ENCODE measurements around the gene IFNA5. TPM values are rescaled to one million over a fixed set of nuclear protein-coding genes. Genes with fewer than 3 reads are reported as not detected.

The IFNA5 gene
- not detected in 2 replicates for polyA plus RNA-seq (2011; rRNA removed)
- polyA minus RNA-seq (2011; rRNA and poly(A)+ RNA removed): 0.24 TPM in 1 of 2 replicates, not detected in the other

- ChIA-PET CTCF (no interaction called here), POLR2A (no interaction called here)
- no peak for DNase-seq (ENCODE audit: low read depth)
- Histone ChIP-seq H3K36me3 (ENCODE audit: control insufficient read depth, insufficient read depth, low read length) (no peaks in the 10 kb centered on the region), H3K4me3 (ENCODE audit: low read depth, low read length) (no peak within 1 kb of the TSS), H3K27me3 (ENCODE audit: control insufficient read depth, insufficient read depth, low read length) (peaks cover 1% of the 10 kb centered on the region; the same call in 1 of the 2 replicates)
- no peak for TF ChIP-seq CTCF (IDR thresholded peaks at IDR 0.05; ENCODE audit: insufficient read depth, low read depth, low read length)
Observed at GRCh38 chr9:21305213-21305612, at the start of gene IFNA5. Gene IFNA5, minus strand, starts transcription at chr9:21305313. Its CDS starts 57 bp downstream, at chr9:21305256.

- CTCF ChIA-PET: no interaction called here
- no peak for TF ChIP-seq CTCF (IDR thresholded peaks at IDR 0.05; ENCODE audit: insufficient read depth, low read depth, low read length)
- POLR2A ChIA-PET: no interaction called here
- DNase-seq (ENCODE audit: low read depth): no peak
- H3K36me3 ChIP-seq (ENCODE audit: control insufficient read depth, insufficient read depth, low read length): no peaks in the 10 kb centered on the region
- H3K27me3 ChIP-seq (ENCODE audit: control insufficient read depth, insufficient read depth, low read length): peaks cover 7% of the 10 kb centered on the region
- H3K4me3 ChIP-seq (ENCODE audit: low read depth, low read length): no peak within 1 kb of the TSS
Observed at GRCh38 chr9:21350787-21351186, 45.7 kb upstream of the IFNA5 start, which contains the start of gene IFNA6. Gene IFNA6, minus strand, starts transcription at chr9:21350887. Its CDS starts 0 bp downstream, at chr9:21350887.

GRCh38 chr9:21348430-21348970 is 43.4 kb upstream of the IFNA5 start:
- no peak for DNase-seq (ENCODE audit: low read depth)
- H3K4me3 ChIP-seq (ENCODE audit: low read depth, low read length): no peak overlapping the region
- POLR2A ChIA-PET: no interaction called here
- no peaks in the 10 kb centered on the region for H3K36me3 ChIP-seq (ENCODE audit: control insufficient read depth, insufficient read depth, low read length)
- TF ChIP-seq CTCF (IDR thresholded peaks at IDR 0.05; ENCODE audit: insufficient read depth, low read depth, low read length): no peak
- CTCF ChIA-PET: no interaction called here
- H3K27me3 ChIP-seq (ENCODE audit: control insufficient read depth, insufficient read depth, low read length): peaks cover 7% of the 10 kb centered on the region

GRCh38 chr9:21340735-21341134 is 35.6 kb upstream of the IFNA5 start:
- CTCF ChIA-PET: interaction anchor here (1.6 kb wide), 1 partner anchor 55 kb away, joined by 4 read pairs; no protein-coding TSS in a partner anchor
- no peak for DNase-seq (ENCODE audit: low read depth)
- Histone ChIP-seq H3K36me3 (ENCODE audit: control insufficient read depth, insufficient read depth, low read length) (no peaks in the 10 kb centered on the region), H3K27me3 (ENCODE audit: control insufficient read depth, insufficient read depth, low read length) (no peaks in the 10 kb centered on the region; the same call in 1 of the 2 replicates), H3K4me3 (ENCODE audit: low read depth, low read length) (no peak overlapping the region)
- no peak for TF ChIP-seq CTCF (IDR thresholded peaks at IDR 0.05; ENCODE audit: insufficient read depth, low read depth, low read length)
- POLR2A ChIA-PET: no interaction called here

GRCh38 chr9:21336457-21336856 is 31.3 kb upstream of the IFNA5 start:
- TF ChIP-seq CTCF (IDR thresholded peaks at IDR 0.05; ENCODE audit: insufficient read depth, low read depth, low read length): no peak
- Histone ChIP-seq H3K27me3 (ENCODE audit: control insufficient read depth, insufficient read depth, low read length) (no peaks in the 10 kb centered on the region; the same call in 1 of the 2 replicates), H3K36me3 (ENCODE audit: control insufficient read depth, insufficient read depth, low read length) (no peaks in the 10 kb centered on the region; the same call in 1 of the 2 replicates), H3K4me3 (ENCODE audit: low read depth, low read length) (no peak overlapping the region)
- ChIA-PET CTCF (interaction anchor here (0.5 kb wide), 1 partner anchor 146 kb away, joined by 5 read pairs; no protein-coding TSS in a partner anchor), POLR2A (no interaction called here)
- DNase-seq (ENCODE audit: low read depth): no peak

All from BJ (cell line).